WTC11 (cell line): ENCODE data around the gene PLCD4. TPM values are rescaled to one million over a fixed set of nuclear protein-coding genes. Genes with fewer than 3 reads are reported as not detected.

Source experiments
- ATAC-seq: fragments of 200-7000 bp; cut with Tn5 transposase; 2 replicates; pipeline ENCODE4 v1.10.0; 2021; ENCODE audit warnings: mild to moderate bottlenecking, moderate library complexity
- CTCF ChIA-PET: fragments of 300-600 bp; sonication (Branson Sonifier 250); formaldehyde crosslinking; loops from one replicate; lab custom pipeline; 2021; ENCODE audit warnings: antibody characterized with exemption; lab: Charles Lee
- POLR2A ChIA-PET: fragments of 350-600 bp; sonication (Branson Sonifier 250); formaldehyde crosslinking; loops from one replicate; lab custom pipeline; 2021; ENCODE audit warnings: antibody characterized with exemption; lab: Charles Lee
- DNase-seq: peaks from one replicate; pipeline ENCODE4 v3.0.0; 2021; ENCODE audit warnings: low spot score
- H3K27ac Mint-ChIP-seq: 2 replicates; pipeline ENCODE4 v1.8.0; 2021; ENCODE audit warnings: mixed read lengths
- H3K27me3 Mint-ChIP-seq: 2 replicates; pipeline ENCODE4 v1.8.0; 2021; ENCODE audit warnings: low read depth, mild to moderate bottlenecking, moderate library complexity, mixed read lengths
- H3K36me3 Mint-ChIP-seq: 2 replicates; pipeline ENCODE4 v1.8.0; 2021; ENCODE audit warnings: mixed read lengths
- H3K4me1 Mint-ChIP-seq: 2 replicates; pipeline ENCODE4 v1.8.0; 2022; ENCODE audit warnings: mixed read lengths
- H3K4me3 Mint-ChIP-seq: 2 replicates; pipeline ENCODE4 v1.8.0; 2021; ENCODE audit warnings: mild to moderate bottlenecking, moderate library complexity, mixed read lengths
- H3K9me3 Mint-ChIP-seq: 2 replicates; pipeline ENCODE4 v1.8.0; 2021; ENCODE audit warnings: mixed read lengths
- ATF3 ChIP-seq: sonication (generic); formaldehyde crosslinking; conservative IDR thresholded peaks from 2 replicates; pipeline ENCODE4 v1.8.1; 2022; ENCODE audit warnings: mild to moderate bottlenecking, missing genetic modification reagents
- CBFB ChIP-seq: sonication (generic); formaldehyde crosslinking; IDR thresholded peaks from 2 replicates; pipeline ENCODE4 v1.8.1; 2022; ENCODE audit warnings: mild to moderate bottlenecking, low read depth, missing genetic modification reagents
- E2F1 ChIP-seq: sonication (generic); formaldehyde crosslinking; IDR thresholded peaks from 2 replicates; pipeline ENCODE4 v1.8.0; 2022; ENCODE audit warnings: mild to moderate bottlenecking, missing genetic modification reagents
- ETV6 ChIP-seq: sonication (generic); formaldehyde crosslinking; IDR thresholded peaks from 2 replicates; pipeline ENCODE4 v1.8.1; 2022; ENCODE audit warnings: mild to moderate bottlenecking, missing genetic modification reagents
- FOXJ3 ChIP-seq: sonication (generic); formaldehyde crosslinking; IDR thresholded peaks from 2 replicates; pipeline ENCODE4 v1.9.0; 2021; ENCODE audit warnings: missing genetic modification reagents, mild to moderate bottlenecking, borderline replicate concordance
- FOXP4 ChIP-seq: sonication (generic); formaldehyde crosslinking; IDR thresholded peaks from 2 replicates; pipeline ENCODE4 v1.8.0; 2022; ENCODE audit warnings: mild to moderate bottlenecking, missing genetic modification reagents
- HMGXB4 ChIP-seq: sonication (generic); formaldehyde crosslinking; IDR thresholded peaks from 2 replicates; pipeline ENCODE4 v1.8.1; 2023; ENCODE audit warnings: mild to moderate bottlenecking, moderate library complexity, missing genetic modification reagents
- KAT7 ChIP-seq: sonication (generic); formaldehyde crosslinking; IDR thresholded peaks from 2 replicates; pipeline ENCODE4 v1.8.1; 2023; ENCODE audit warnings: missing genetic modification reagents, mild to moderate bottlenecking, borderline replicate concordance
- NFE2L1 ChIP-seq: sonication (generic); formaldehyde crosslinking; IDR thresholded peaks from 2 replicates; pipeline ENCODE4 v1.8.1; 2023; ENCODE audit warnings: missing genetic modification reagents
- NR2C2 ChIP-seq: sonication (generic); formaldehyde crosslinking; IDR thresholded peaks from 2 replicates; pipeline ENCODE4 v1.8.0; 2022; ENCODE audit warnings: mild to moderate bottlenecking, missing genetic modification reagents
- SMAD4 ChIP-seq: sonication (generic); formaldehyde crosslinking; IDR thresholded peaks from 2 replicates; pipeline ENCODE4 v1.8.0; 2022; ENCODE audit warnings: mild to moderate bottlenecking, missing genetic modification reagents
- TEAD1 ChIP-seq: sonication (generic); formaldehyde crosslinking; IDR thresholded peaks from 2 replicates; pipeline ENCODE4 v1.8.0; 2022; ENCODE audit warnings: mild to moderate bottlenecking, missing genetic modification reagents
- TP53 ChIP-seq: sonication (generic); formaldehyde crosslinking; IDR thresholded peaks from 2 replicates; pipeline ENCODE4 v1.8.1; 2023; ENCODE audit warnings: mild to moderate bottlenecking, missing genetic modification reagents
- USF1 ChIP-seq: sonication (generic); formaldehyde crosslinking; IDR thresholded peaks from 2 replicates; pipeline ENCODE4 v1.8.0; 2022; ENCODE audit warnings: mild to moderate bottlenecking, missing genetic modification reagents
- ZBTB21 ChIP-seq: sonication (generic); formaldehyde crosslinking; IDR thresholded peaks from 2 replicates; pipeline ENCODE4 v1.8.1; 2023; ENCODE audit warnings: mild to moderate bottlenecking, missing genetic modification reagents, borderline replicate concordance
- ZNF121 ChIP-seq: sonication (generic); formaldehyde crosslinking; IDR thresholded peaks from 2 replicates; pipeline ENCODE4 v1.8.0; 2023; ENCODE audit warnings: missing genetic modification reagents
- ZNF219 ChIP-seq: sonication (generic); formaldehyde crosslinking; IDR thresholded peaks from 2 replicates; pipeline ENCODE4 v1.8.0; 2023; ENCODE audit warnings: missing genetic modification reagents, mild to moderate bottlenecking, borderline replicate concordance
- ZNF425 ChIP-seq: fragments of 250-450 bp; sonication (Bioruptor Pico); conservative IDR thresholded peaks from 2 replicates; pipeline ENCODE4 v1.9.0; 2021; ENCODE audit warnings: mild to moderate bottlenecking
- ZNF512 ChIP-seq: sonication (generic); formaldehyde crosslinking; IDR thresholded peaks from 2 replicates; pipeline ENCODE4 v1.8.1; 2022; ENCODE audit warnings: missing genetic modification reagents, borderline replicate concordance
- total RNA-seq: library from RNA; stranded (reverse); gene quantifications from 3 replicates; pipeline ENCODE4 v1.2.3, GENCODE V29; 2021

PLCD4 gene
- total RNA-seq, 1 experiment from 2014 or later: 0.28 TPM

GRCh38 chr2:218662827-218663226 lies 55.1 kb downstream of the PLCD4 start:
- DNase-seq (no peak), ATAC-seq (no peak)
- no peaks in the 10 kb centered on the region for H3K27me3 Mint-ChIP-seq
- H3K9me3 Mint-ChIP-seq: no peaks in the 10 kb centered on the region
- no peak overlapping the region for H3K4me3 Mint-ChIP-seq
- POLR2A ChIA-PET: no interaction called here
- peaks cover 54% of the 10 kb centered on the region for H3K36me3 Mint-ChIP-seq
- TF ChIP-seq FOXJ3 (CRISPR knock-in tag) (no peak), ZNF219 (CRISPR knock-in tag) (no peak), TP53 (no peak), E2F1 (CRISPR knock-in tag) (no peak), TEAD1 (CRISPR knock-in tag) (no peak), SMAD4 (CRISPR knock-in tag) (no peak), NFE2L1 (CRISPR knock-in tag) (no peak), KAT7 (no peak), USF1 (CRISPR knock-in tag) (no peak), ZNF512 (CRISPR knock-in tag) (no peak), NR2C2 (CRISPR knock-in tag) (no peak), ZNF425 (no peak), CBFB (CRISPR knock-in tag) (no peak)
- H3K4me1 Mint-ChIP-seq: peaks cover 9% of the 10 kb centered on the region
- CTCF ChIA-PET: interaction anchor here (1.0 kb wide), 1 partner anchor 25 kb away, joined by 3 read pairs; no protein-coding TSS in a partner anchor
- H3K27ac Mint-ChIP-seq: no peak overlapping the region

- CTCF ChIA-PET: no interaction called here
- DNase-seq (no peak), ATAC-seq (no peak)
- Mint-ChIP-seq H3K27ac (no peak overlapping the region), H3K9me3 (no peaks in the 10 kb centered on the region), H3K4me3 (no peak overlapping the region), H3K4me1 (peaks cover 9% of the 10 kb centered on the region), H3K36me3 (peaks cover 55% of the 10 kb centered on the region)
- TF ChIP-seq ZNF512 (CRISPR knock-in tag) (no peak), HMGXB4 (CRISPR knock-in tag) (no peak), FOXP4 (CRISPR knock-in tag) (no peak), TEAD1 (CRISPR knock-in tag) (no peak), ATF3 (no peak), ZBTB21 (CRISPR knock-in tag) (no peak), ZNF425 (no peak), ETV6 (no peak), FOXJ3 (CRISPR knock-in tag) (no peak), ZNF121 (no peak)
- TF ChIP-seq, all 79 proteins: peak for 0
- no peaks in the 10 kb centered on the region for H3K27me3 Mint-ChIP-seq
- POLR2A ChIA-PET: no interaction called here
Measured at GRCh38 chr2:218663901-218664300, 56.2 kb downstream of the PLCD4 start.
